Activated T-cell treated with anti-CD3 and anti-CD28 coated beads, Interleukin-2, amount 50 U/mL, for 1 hour (primary cell): Measurements from ENCODE around the gene SMYD3.
"Not testable (repeated sequence)": the region's sequence is repeated elsewhere in the genome, so short reads cannot be mapped to it uniquely, and the experiment has no call there.

ENCODE experiments used
- DNase-seq: peaks from one replicate; pipeline ENCODE4 v3.0.0-alpha.2; 2020

SMYD3 gene

GRCh38 chr1:245856944-245857531 is 650.0 kb downstream of the SMYD3 start:
- DNase-seq, result no peak

- DNase-seq, result no peak
Observed at GRCh38 chr1:245855846-245856730, 651.0 kb downstream of the SMYD3 start.

- no peak for DNase-seq
Observed at GRCh38 chr1:245853291-245853690, 653.8 kb downstream of the SMYD3 start.

- DNase-seq, result no peak
Observed at GRCh38 chr1:245843101-245843500, 664.0 kb downstream of the SMYD3 start.

- DNase-seq, result no peak
Observed at GRCh38 chr1:245842106-245842505, 665.0 kb downstream of the SMYD3 start.

- DNase-seq, result no peak
Observed at GRCh38 chr1:245840971-245841370, 666.1 kb downstream of the SMYD3 start.

GRCh38 chr1:245837718-245838117 is 669.4 kb downstream of the SMYD3 start:
- no peak for DNase-seq

GRCh38 chr1:245835386-245835785 is 671.7 kb downstream of the SMYD3 start:
- DNase-seq, result no peak

- DNase-seq, result no peak
Observed at GRCh38 chr1:245834002-245834401, 673.1 kb downstream of the SMYD3 start.

GRCh38 chr1:245832771-245833527 is 674.1 kb downstream of the SMYD3 start:
- no peak for DNase-seq

- no peak for DNase-seq
Observed at GRCh38 chr1:245831518-245831917, 675.6 kb downstream of the SMYD3 start.

- no peak for DNase-seq
Observed at GRCh38 chr1:245829826-245830225, 677.3 kb downstream of the SMYD3 start.

- DNase-seq, result no peak
Observed at GRCh38 chr1:245829194-245829593, 677.9 kb downstream of the SMYD3 start.

- DNase-seq, result no peak
Observed at GRCh38 chr1:245827301-245827700, 679.8 kb downstream of the SMYD3 start.

- no peak for DNase-seq
Observed at GRCh38 chr1:245825128-245825901, 681.8 kb downstream of the SMYD3 start.

GRCh38 chr1:245823408-245824147 is 683.5 kb downstream of the SMYD3 start:
- DNase-seq, result no peak

- DNase-seq, result no peak
Observed at GRCh38 chr1:245822996-245823395, 684.1 kb downstream of the SMYD3 start.

GRCh38 chr1:245818363-245818762 is 688.7 kb downstream of the SMYD3 start:
- DNase-seq, result not testable (repeated sequence)

- DNase-seq, result not testable (repeated sequence)
Observed at GRCh38 chr1:245816496-245816895, 690.6 kb downstream of the SMYD3 start.

- no peak for DNase-seq
Observed at GRCh38 chr1:245814651-245815050, 692.4 kb downstream of the SMYD3 start.

- no peak for DNase-seq
Observed at GRCh38 chr1:245812278-245812677, 694.8 kb downstream of the SMYD3 start.

GRCh38 chr1:245810789-245811337 is 696.2 kb downstream of the SMYD3 start:
- DNase-seq, result no peak
